Panc1 (cell line): ENCODE results near the gene ADARB1.

ENCODE experiments used
- CTCF ChIP-seq: fragments of 450-650 bp; IDR thresholded peaks from 2 replicates; pipeline ENCODE4 v1.5.1; 2017; ENCODE audit warnings: mild to moderate bottlenecking
- POLR2AphosphoS5 ChIP-seq: IDR thresholded peaks from 2 replicates; pipeline ENCODE4 v1.6.1; 2012; ENCODE audit warnings: mild to moderate bottlenecking, low read depth, low read length, moderate library complexity

- TF ChIP-seq CTCF (no peak), POLR2AphosphoS5 (no peak)
These were observed 39.6 kb upstream of the ADARB1 start for GRCh38 chr21:45034556-45035476.
